ENCODE data around the gene GP2. TPM values are rescaled to one million over a fixed set of nuclear protein-coding genes. Genes with fewer than 3 reads are reported as not detected.

The GP2 gene
- total and polyA plus RNA-seq, 2 donors (not counting 3 experiments of a cell fraction or from before 2014, with no cell fraction given): not detected

GRCh38 chr16:20320178-20320577 lies 7.1 kb downstream of the GP2 start:
- FAIRE-seq (no peak), DNase-seq (ENCODE audit: low read depth, low spot score) (no peak)
- Histone ChIP-seq H3K9me3 (replicated peaks; ENCODE audit: control insufficient read depth, insufficient read depth, low read length) (no peaks in the 10 kb centered on the region), H3K4me1 (ENCODE audit: control insufficient read depth, extremely low read depth, insufficient read depth, low read length) (no peaks in the 10 kb centered on the region), H3K4me2 (ENCODE audit: insufficient read depth, low read length) (no peak overlapping the region), H4K20me1 (replicated peaks; ENCODE audit: control insufficient read depth, extremely low read depth, insufficient read depth, low read length) (no peaks in the 10 kb centered on the region), H3K4me3 (replicated peaks in 1 of 3; ENCODE audit: insufficient read depth in 1 of 3, low read depth in 1 of 3, low read length in 3 of 3) (no peak overlapping the region), H3K79me2 (ENCODE audit: control insufficient read depth, insufficient read depth, low read length) (no peaks in the 10 kb centered on the region), H3K36me3 (ENCODE audit: control insufficient read depth in 2 of 2, extremely low read depth in 1 of 2, insufficient read depth in 2 of 2, low read length in 2 of 2) (no peaks in the 10 kb centered on the region), H3K9ac (replicated peaks; ENCODE audit: extremely low read depth, insufficient read depth, low read length) (no peak overlapping the region), H3K9me1 (replicated peaks; ENCODE audit: control insufficient read depth, extremely low read depth, insufficient read depth, low read length) (no peaks in the 10 kb centered on the region), H3K27me3 (ENCODE audit: control insufficient read depth in 2 of 2, insufficient read depth in 2 of 2, low read length in 2 of 2) (no peaks in the 10 kb centered on the region), H2AFZ (ENCODE audit: low read depth, low read length) (no peak overlapping the region), H3K27ac (ENCODE audit: insufficient read depth, low read depth, low read length) (no peak overlapping the region)
- dilution Hi-C loops (cut with MboI; ENCODE audit: extremely low pct_ligation_motif_present, low sequenced_read_pairs): no loop called here
- TF ChIP-seq POLR2AphosphoS5 (IDR thresholded peaks at IDR 0.05; ENCODE audit: insufficient read depth, low read depth, low read length) (no peak), MYC (IDR thresholded peaks at IDR 0.05; ENCODE audit: low read depth, low read length) (no peak), MAX (IDR thresholded peaks at IDR 0.05; ENCODE audit: insufficient read depth, insufficient read length) (no peak), FOS (IDR thresholded peaks at IDR 0.05; ENCODE audit: borderline replicate concordance, insufficient read depth, low read length) (no peak), EZH2 (IDR thresholded peaks at IDR 0.05; ENCODE audit: borderline replicate concordance, low read depth, low read length, severe bottlenecking) (no peak), JUN (IDR thresholded peaks at IDR 0.05; ENCODE audit: borderline replicate concordance, insufficient read depth, insufficient read length, low read depth) (no peak), CTCF (IDR thresholded peaks at IDR 0.05; ENCODE audit: extremely low read depth in 1 of 2, insufficient read depth in 1 of 2, low read depth in 1 of 2, low read length in 2 of 2) (no peak), POLR2A (IDR thresholded peaks at IDR 0.05; ENCODE audit: low read depth, low read length) (no peak)
- ChIA-PET CTCF (interaction anchor here (2.1 kb wide), 1 partner anchor 20 kb away, joined by 7 read pairs; no protein-coding TSS in a partner anchor), POLR2A (no interaction called here)
- intact Hi-C loops (cut with micrococcal nuclease): no loop called here
- BruUV-seq (replicated peaks): no TSS peak

All from endothelial cell of umbilical vein (primary cell).